Measurements from ENCODE around the gene RANBP3L. TPM values are rescaled to one million over a fixed set of nuclear protein-coding genes. Genes with fewer than 3 reads are reported as not detected.

Gene RANBP3L
- total and polyA plus RNA-seq, 2 donors from 2014 or later = 7.1 to 8.7 TPM

GRCh38 chr5:36300927-36301540 lies 668 bp downstream of the RANBP3L start:
- H3K4me1 ChIP-seq (ENCODE audit: control insufficient read depth in 2 of 3, insufficient read depth in 2 of 3, low read depth in 1 of 3, low read length in 3 of 3) = peaks cover 3 to 13% (median 6%) of the 10 kb centered on the region in 3 donors
- peak overlapping the region; percentile 86 to 91 for H3K27ac ChIP-seq (ENCODE audit: low read depth in 2 of 2, low read length in 2 of 2)
- intact Hi-C loops (cut with DNase I) = no loop called here
- H3K27me3 ChIP-seq (ENCODE audit: control insufficient read depth, insufficient read depth, low read length) = no peaks in the 10 kb centered on the region
- no peak for FAIRE-seq
- no peak for DNase-seq
- peak overlapping the region; percentile 8 to 65 (median 57) for H3K9ac ChIP-seq (ENCODE audit: low read length in 3 of 3)
- TF ChIP-seq, protein P1, sequence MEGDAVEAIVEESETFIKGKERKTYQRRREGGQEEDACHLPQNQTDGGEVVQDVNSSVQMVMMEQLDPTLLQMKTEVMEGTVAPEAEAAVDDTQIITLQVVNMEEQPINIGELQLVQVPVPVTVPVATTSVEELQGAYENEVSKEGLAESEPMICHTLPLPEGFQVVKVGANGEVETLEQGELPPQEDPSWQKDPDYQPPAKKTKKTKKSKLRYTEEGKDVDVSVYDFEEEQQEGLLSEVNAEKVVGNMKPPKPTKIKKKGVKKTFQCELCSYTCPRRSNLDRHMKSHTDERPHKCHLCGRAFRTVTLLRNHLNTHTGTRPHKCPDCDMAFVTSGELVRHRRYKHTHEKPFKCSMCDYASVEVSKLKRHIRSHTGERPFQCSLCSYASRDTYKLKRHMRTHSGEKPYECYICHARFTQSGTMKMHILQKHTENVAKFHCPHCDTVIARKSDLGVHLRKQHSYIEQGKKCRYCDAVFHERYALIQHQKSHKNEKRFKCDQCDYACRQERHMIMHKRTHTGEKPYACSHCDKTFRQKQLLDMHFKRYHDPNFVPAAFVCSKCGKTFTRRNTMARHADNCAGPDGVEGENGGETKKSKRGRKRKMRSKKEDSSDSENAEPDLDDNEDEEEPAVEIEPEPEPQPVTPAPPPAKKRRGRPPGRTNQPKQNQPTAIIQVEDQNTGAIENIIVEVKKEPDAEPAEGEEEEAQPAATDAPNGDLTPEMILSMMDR (IDR thresholded peaks at IDR 0.05; ENCODE audit: borderline replicate concordance, extremely low read depth, insufficient read depth) = no peak
- no peaks in the 10 kb centered on the region for H3K9me3 ChIP-seq (ENCODE audit: control insufficient read depth in 2 of 3, insufficient read depth in 1 of 3, low read length in 3 of 3)
- H3K36me3 ChIP-seq (ENCODE audit: control insufficient read depth in 2 of 3, insufficient read depth in 3 of 3, low read length in 3 of 3) = no peaks in the 10 kb centered on the region
- H3K4me3 ChIP-seq (ENCODE audit: low read length in 3 of 3) = peak overlapping the region; percentile 32 to 78 (median 66)

DNA sequence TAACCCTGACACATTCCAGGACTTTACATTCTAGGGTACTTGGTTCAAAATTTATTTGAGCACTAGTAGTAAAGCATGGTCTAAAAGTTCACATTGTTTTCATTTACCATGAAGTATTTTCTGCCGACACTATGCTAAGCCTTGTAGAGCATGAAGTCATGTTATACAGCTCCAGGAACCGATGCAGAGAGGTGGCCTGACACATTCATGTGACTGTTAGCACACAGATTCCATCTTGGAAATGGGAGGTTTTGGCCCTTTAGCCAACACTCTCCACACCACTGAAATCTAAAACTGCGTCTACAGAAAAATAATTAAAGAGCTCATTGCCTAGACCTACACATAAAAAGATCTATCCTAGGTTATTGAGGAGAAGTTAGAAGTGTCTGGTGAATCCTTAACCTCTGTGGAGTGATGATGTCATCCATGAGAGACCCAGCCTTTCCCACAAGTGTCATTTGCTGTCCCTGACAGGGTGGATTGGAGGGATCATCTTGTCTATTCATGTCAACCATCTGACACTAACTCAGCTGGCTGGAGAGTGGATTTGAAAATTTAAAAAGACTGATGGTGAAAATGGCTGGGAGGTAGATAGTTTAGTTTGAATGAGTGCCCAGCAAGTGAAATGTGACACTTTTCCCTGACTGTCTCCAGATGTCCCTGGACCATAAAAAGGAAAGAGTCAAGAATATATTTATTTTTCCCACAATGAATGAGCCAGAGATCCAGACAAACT lies 1.3 kb downstream of the RANBP3L start:
- intact Hi-C loops (cut with DNase I) = no loop called here
- Histone ChIP-seq H3K4me1 (ENCODE audit: control insufficient read depth in 2 of 3, insufficient read depth in 2 of 3, low read depth in 1 of 3, low read length in 3 of 3) (peaks cover 3 to 13% (median 6%) of the 10 kb centered on the region in 3 donors), H3K9ac (ENCODE audit: low read length in 3 of 3) (peak overlapping the region in 2 of 3 donors; percentile 57 to 65), H3K36me3 (ENCODE audit: control insufficient read depth in 2 of 3, insufficient read depth in 3 of 3, low read length in 3 of 3) (no peaks in the 10 kb centered on the region), H3K27ac (ENCODE audit: low read depth in 2 of 2, low read length in 2 of 2) (peak overlapping the region; percentile 86 to 91), H3K27me3 (ENCODE audit: control insufficient read depth, insufficient read depth, low read length) (no peaks in the 10 kb centered on the region), H3K9me3 (ENCODE audit: control insufficient read depth in 2 of 3, insufficient read depth in 1 of 3, low read length in 3 of 3) (no peaks in the 10 kb centered on the region), H3K4me3 (ENCODE audit: low read length in 3 of 3) (peak overlapping the region; percentile 32 to 78 (median 66))
- TF ChIP-seq, protein P1 (IDR thresholded peaks at IDR 0.05; ENCODE audit: borderline replicate concordance, extremely low read depth, insufficient read depth) = no peak
- FAIRE-seq (no peak), DNase-seq (peak in 2 of 5 donors; percentile 31 to 66)

DNA sequence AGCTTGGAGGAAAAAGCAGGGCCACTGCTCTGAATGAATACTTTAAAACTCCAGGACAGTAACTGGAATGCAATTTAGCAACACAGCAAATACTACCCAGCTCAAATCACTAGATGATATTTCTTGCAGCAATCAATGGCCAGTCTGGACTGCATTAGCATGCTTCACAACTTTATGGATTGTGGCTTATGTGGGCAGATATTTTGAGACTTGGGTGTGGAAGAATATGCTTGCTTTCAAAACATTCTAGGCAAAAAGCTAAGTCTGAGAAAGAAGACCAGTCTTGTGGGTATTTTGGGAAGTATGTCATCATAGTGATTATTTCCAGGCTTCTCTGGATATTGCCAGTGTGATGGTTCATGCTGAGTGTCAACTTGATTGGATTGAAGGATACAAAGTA lies 3.1 kb downstream of the RANBP3L start:
- no peak for FAIRE-seq

More for the DNA sequence above, 3.1 kb downstream of the RANBP3L start:
- no peaks in the 10 kb centered on the region for H3K9me3 ChIP-seq (ENCODE audit: control insufficient read depth in 2 of 3, insufficient read depth in 1 of 3, low read length in 3 of 3)
- DNase-seq = no peak
- TF ChIP-seq, protein P1 (IDR thresholded peaks at IDR 0.05; ENCODE audit: borderline replicate concordance, extremely low read depth, insufficient read depth) = no peak
- H3K4me3 ChIP-seq (ENCODE audit: low read length in 3 of 3) = peak overlapping the region in 2 of 3 donors; percentile 5 to 34
- no peak overlapping the region for H3K9ac ChIP-seq (ENCODE audit: low read length in 3 of 3)
- H3K36me3 ChIP-seq (ENCODE audit: control insufficient read depth in 2 of 3, insufficient read depth in 3 of 3, low read length in 3 of 3) = no peaks in the 10 kb centered on the region
- intact Hi-C loops (cut with DNase I) = no loop called here
- H3K27me3 ChIP-seq (ENCODE audit: control insufficient read depth, insufficient read depth, low read length) = no peaks in the 10 kb centered on the region
- H3K27ac ChIP-seq (ENCODE audit: low read depth in 2 of 2, low read length in 2 of 2) = peak overlapping the region in 1 of 2 donors; percentile 41
- H3K4me1 ChIP-seq (ENCODE audit: control insufficient read depth in 2 of 3, insufficient read depth in 2 of 3, low read depth in 1 of 3, low read length in 3 of 3) = peaks cover 3 to 13% (median 6%) of the 10 kb centered on the region in 3 donors

Data from kidney (tissue), 14 donors.